ENCODE measurements around the gene ZSWIM1. TPM values are rescaled to one million over a fixed set of nuclear protein-coding genes. Genes with fewer than 3 reads are reported as not detected.

Gene ZSWIM1
- total and polyA plus RNA-seq, 2 donors (not counting 3 experiments of a cell fraction or from before 2014, with no cell fraction given) = 8.5 to 10.0 TPM

GRCh38 chr20:45912344-45912682 is 31.3 kb downstream of the ZSWIM1 start:
- Histone ChIP-seq H2AFZ (ENCODE audit: low read depth, low read length) (peak overlapping the region; percentile 44), H3K9ac (replicated peaks; ENCODE audit: extremely low read depth, insufficient read depth, low read length) (peak overlapping the region; percentile 44), H3K27ac (ENCODE audit: insufficient read depth, low read depth, low read length) (peak overlapping the region; percentile 53), H3K9me3 (replicated peaks; ENCODE audit: control insufficient read depth, insufficient read depth, low read length) (no peaks in the 10 kb centered on the region), H3K79me2 (ENCODE audit: control insufficient read depth, insufficient read depth, low read length) (no peaks in the 10 kb centered on the region), H3K4me1 (ENCODE audit: control insufficient read depth, extremely low read depth, insufficient read depth, low read length) (peaks cover 28% of the 10 kb centered on the region), H3K27me3 (ENCODE audit: control insufficient read depth in 2 of 2, insufficient read depth in 2 of 2, low read length in 2 of 2) (no peaks in the 10 kb centered on the region), H3K4me2 (ENCODE audit: insufficient read depth, low read length) (peak overlapping the region; percentile 66), H3K4me3 (replicated peaks in 1 of 3; ENCODE audit: insufficient read depth in 1 of 3, low read depth in 1 of 3, low read length in 3 of 3) (peak overlapping the region in 2 of 3 experiments; percentile 37 to 62), H4K20me1 (replicated peaks; ENCODE audit: control insufficient read depth, extremely low read depth, insufficient read depth, low read length) (no peaks in the 10 kb centered on the region), H3K36me3 (ENCODE audit: control insufficient read depth in 2 of 2, extremely low read depth in 1 of 2, insufficient read depth in 2 of 2, low read length in 2 of 2) (peaks cover 0 to 5% of the 10 kb centered on the region in 2 experiments), H3K9me1 (replicated peaks; ENCODE audit: control insufficient read depth, extremely low read depth, insufficient read depth, low read length) (no peaks in the 10 kb centered on the region)
- TSS peak; percentile 75 for BruUV-seq (replicated peaks)
- ChIA-PET POLR2A (interaction anchor here (0.7 to 3.8 kb wide), 5 partner anchors 18 to 57 kb away, joined by 3 to 22 read pairs (median 3); partner anchors contain the start of genes CTSA, NEURL2 and PCIF1), CTCF (interaction anchor here (1.5 to 5.0 kb wide), 4 partner anchors 12 to 57 kb away, joined by 6 to 22 read pairs (median 12); partner anchors contain the start of genes CTSA, NEURL2 and PCIF1)
- dilution Hi-C loops (cut with MboI; ENCODE audit: extremely low pct_ligation_motif_present, low sequenced_read_pairs) (no loop called here), intact Hi-C loops (cut with micrococcal nuclease) (loop anchor here (10.0 kb wide), 1 partner anchor 568 kb away; the partner anchor contains the start of gene SDC4)
- FAIRE-seq (peak; percentile 71), DNase-seq (ENCODE audit: low read depth, low spot score) (no peak)
- TF ChIP-seq JUN (IDR thresholded peaks at IDR 0.05; ENCODE audit: borderline replicate concordance, insufficient read depth, insufficient read length, low read depth) (no peak), POLR2AphosphoS5 (IDR thresholded peaks at IDR 0.05; ENCODE audit: insufficient read depth, low read depth, low read length) (no peak), MAX (IDR thresholded peaks at IDR 0.05; ENCODE audit: insufficient read depth, insufficient read length) (no peak), FOS (IDR thresholded peaks at IDR 0.05; ENCODE audit: borderline replicate concordance, insufficient read depth, low read length) (no peak), POLR2A (IDR thresholded peaks at IDR 0.05; ENCODE audit: low read depth, low read length) (no peak), MYC (IDR thresholded peaks at IDR 0.05; ENCODE audit: low read depth, low read length) (no peak), CTCF (IDR thresholded peaks at IDR 0.05; ENCODE audit: extremely low read depth in 1 of 2, insufficient read depth in 1 of 2, low read depth in 1 of 2, low read length in 2 of 2) (no peak), EZH2 (IDR thresholded peaks at IDR 0.05; ENCODE audit: borderline replicate concordance, low read depth, low read length, severe bottlenecking) (no peak), GATA2 (IDR thresholded peaks at IDR 0.05; ENCODE audit: insufficient read depth, insufficient read length, low read depth, low read length) (no peak)

Measured in endothelial cell of umbilical vein (primary cell).